ENCODE measurements around the gene SLC4A9.

SLC4A9 gene

GRCh38 chr5:140324617-140325241, 35.3 kb upstream of the SLC4A9 start:
- Histone ChIP-seq H3K79me1 (ENCODE audit: low read depth, low read length) (no peaks in the 10 kb centered on the region), H2AK5ac (ENCODE audit: low read depth, low read length) (no peak overlapping the region), H3K9me3 (replicated peaks in 1 of 2; ENCODE audit: control insufficient read depth in 2 of 2, insufficient read depth in 1 of 2, low read depth in 1 of 2, low read length in 2 of 2) (no peaks in the 10 kb centered on the region), H3K23ac (ENCODE audit: low read depth, low read length, poor library complexity) (no peak overlapping the region), H2AFZ (ENCODE audit: low read length) (peak overlapping the region; percentile 4), H2BK120ac (ENCODE audit: low read depth, low read length) (peak overlapping the region; percentile 30), H3K14ac (ENCODE audit: low read length) (no peak overlapping the region), H2BK15ac (ENCODE audit: low read length) (peak overlapping the region; percentile 11), H3K9ac (ENCODE audit: low read depth, low read length, poor library complexity) (no peak overlapping the region), H3K4ac (ENCODE audit: low read length) (no peak overlapping the region), H3K36me3 (replicated peaks in 1 of 2; ENCODE audit: control insufficient read depth in 2 of 2, insufficient read depth in 2 of 2, low read length in 2 of 2) (no peaks in the 10 kb centered on the region), H3K18ac (ENCODE audit: low read length) (no peak overlapping the region), H4K8ac (ENCODE audit: low read depth, low read length) (no peak overlapping the region), H4K91ac (ENCODE audit: low read depth, low read length, poor library complexity) (no peak overlapping the region), H3K4me1 (ENCODE audit: control insufficient read depth in 2 of 2, insufficient read depth in 1 of 2, low read depth in 1 of 2, low read length in 2 of 2) (peaks cover 22 to 36% of the 10 kb centered on the region in 2 donors), H2BK12ac (ENCODE audit: low read length) (no peak overlapping the region), H3K4me2 (ENCODE audit: insufficient read depth, low read length, poor library complexity, severe bottlenecking) (no peak overlapping the region), H3K27ac (replicated peaks; ENCODE audit: low read length) (no peak overlapping the region), H3K4me3 (ENCODE audit: low read length in 2 of 2) (no peak overlapping the region), H2BK5ac (ENCODE audit: low read length) (no peak overlapping the region), H3K27me3 (ENCODE audit: control insufficient read depth in 3 of 3, insufficient read depth in 3 of 3, low read depth in 1 of 3, low read length in 3 of 3) (no peaks in the 10 kb centered on the region)
- no peak for DNase-seq (ENCODE audit: low spot score)
- WGBS, 2 donors (ENCODE audit: extremely low coverage in 2 of 2, insufficient read length in 2 of 2, insufficient replicate concordance in 1 of 2): no CpG with 5 or more reads among the region's 1 CpG

GRCh38 chr5:140325486-140325885, 34.5 kb upstream of the SLC4A9 start:
- Histone ChIP-seq H3K27ac (replicated peaks; ENCODE audit: low read length) (no peak overlapping the region), H3K4ac (ENCODE audit: low read length) (no peak overlapping the region), H2AFZ (ENCODE audit: low read length) (no peak overlapping the region), H3K14ac (ENCODE audit: low read length) (no peak overlapping the region), H3K36me3 (replicated peaks in 1 of 2; ENCODE audit: control insufficient read depth in 2 of 2, insufficient read depth in 2 of 2, low read length in 2 of 2) (no peaks in the 10 kb centered on the region), H3K27me3 (ENCODE audit: control insufficient read depth in 3 of 3, insufficient read depth in 3 of 3, low read depth in 1 of 3, low read length in 3 of 3) (no peaks in the 10 kb centered on the region), H3K4me1 (ENCODE audit: control insufficient read depth in 2 of 2, insufficient read depth in 1 of 2, low read depth in 1 of 2, low read length in 2 of 2) (peaks cover 22 to 36% of the 10 kb centered on the region in 2 donors), H3K9ac (ENCODE audit: low read depth, low read length, poor library complexity) (no peak overlapping the region), H4K8ac (ENCODE audit: low read depth, low read length) (no peak overlapping the region), H3K23ac (ENCODE audit: low read depth, low read length, poor library complexity) (no peak overlapping the region), H3K4me3 (ENCODE audit: low read length in 2 of 2) (no peak overlapping the region), H3K9me3 (replicated peaks in 1 of 2; ENCODE audit: control insufficient read depth in 2 of 2, insufficient read depth in 1 of 2, low read depth in 1 of 2, low read length in 2 of 2) (no peaks in the 10 kb centered on the region), H2BK15ac (ENCODE audit: low read length) (no peak overlapping the region), H4K91ac (ENCODE audit: low read depth, low read length, poor library complexity) (no peak overlapping the region), H2BK120ac (ENCODE audit: low read depth, low read length) (no peak overlapping the region), H3K4me2 (ENCODE audit: insufficient read depth, low read length, poor library complexity, severe bottlenecking) (no peak overlapping the region), H3K79me1 (ENCODE audit: low read depth, low read length) (no peaks in the 10 kb centered on the region), H2AK5ac (ENCODE audit: low read depth, low read length) (no peak overlapping the region), H2BK12ac (ENCODE audit: low read length) (no peak overlapping the region), H3K18ac (ENCODE audit: low read length) (no peak overlapping the region), H2BK5ac (ENCODE audit: low read length) (no peak overlapping the region)
- WGBS, 2 donors (ENCODE audit: extremely low coverage in 2 of 2, insufficient read length in 2 of 2, insufficient replicate concordance in 1 of 2): no CpG with 5 or more reads among the region's 3 CpGs
- no peak for DNase-seq (ENCODE audit: low spot score)

- no peak overlapping the region for H3K4me2 ChIP-seq (ENCODE audit: insufficient read depth, low read length, poor library complexity, severe bottlenecking)
- H4K91ac ChIP-seq (ENCODE audit: low read depth, low read length, poor library complexity): no peak overlapping the region
- H3K36me3 ChIP-seq (replicated peaks in 1 of 2; ENCODE audit: control insufficient read depth in 2 of 2, insufficient read depth in 2 of 2, low read length in 2 of 2): peaks cover 0 to 2% of the 10 kb centered on the region in 2 donors
- no peak overlapping the region for H2BK12ac ChIP-seq (ENCODE audit: low read length)
- no peak overlapping the region for H3K23ac ChIP-seq (ENCODE audit: low read depth, low read length, poor library complexity)
- no peaks in the 10 kb centered on the region for H3K79me1 ChIP-seq (ENCODE audit: low read depth, low read length)
- no peak overlapping the region for H3K18ac ChIP-seq (ENCODE audit: low read length)
- no peak overlapping the region for H2AK5ac ChIP-seq (ENCODE audit: low read depth, low read length)
- no CpG with 5 or more reads among the region's 2 CpGs for WGBS, 2 donors (ENCODE audit: extremely low coverage in 2 of 2, insufficient read length in 2 of 2, insufficient replicate concordance in 1 of 2)
- H4K8ac ChIP-seq (ENCODE audit: low read depth, low read length): no peak overlapping the region
- no peaks in the 10 kb centered on the region for H3K9me3 ChIP-seq (replicated peaks in 1 of 2; ENCODE audit: control insufficient read depth in 2 of 2, insufficient read depth in 1 of 2, low read depth in 1 of 2, low read length in 2 of 2)
- no peaks in the 10 kb centered on the region for H3K27me3 ChIP-seq (ENCODE audit: control insufficient read depth in 3 of 3, insufficient read depth in 3 of 3, low read depth in 1 of 3, low read length in 3 of 3)
- H2BK15ac ChIP-seq (ENCODE audit: low read length): no peak overlapping the region
- H2BK5ac ChIP-seq (ENCODE audit: low read length): no peak overlapping the region
- H2AFZ ChIP-seq (ENCODE audit: low read length): peak overlapping the region; percentile 71
- H3K4me3 ChIP-seq (ENCODE audit: low read length in 2 of 2): no peak overlapping the region
- H3K4ac ChIP-seq (ENCODE audit: low read length): no peak overlapping the region
- no peak overlapping the region for H3K9ac ChIP-seq (ENCODE audit: low read depth, low read length, poor library complexity)
- peaks cover 22 to 36% of the 10 kb centered on the region in 2 donors for H3K4me1 ChIP-seq (ENCODE audit: control insufficient read depth in 2 of 2, insufficient read depth in 1 of 2, low read depth in 1 of 2, low read length in 2 of 2)
- no peak overlapping the region for H3K14ac ChIP-seq (ENCODE audit: low read length)
- H2BK120ac ChIP-seq (ENCODE audit: low read depth, low read length): no peak overlapping the region
- H3K27ac ChIP-seq (replicated peaks; ENCODE audit: low read length): peak overlapping the region; percentile 46
- peak; percentile 37 for DNase-seq (ENCODE audit: low spot score)
These were observed 32.4 kb upstream of the SLC4A9 start for GRCh38 chr5:140327589-140327988.

DNA sequence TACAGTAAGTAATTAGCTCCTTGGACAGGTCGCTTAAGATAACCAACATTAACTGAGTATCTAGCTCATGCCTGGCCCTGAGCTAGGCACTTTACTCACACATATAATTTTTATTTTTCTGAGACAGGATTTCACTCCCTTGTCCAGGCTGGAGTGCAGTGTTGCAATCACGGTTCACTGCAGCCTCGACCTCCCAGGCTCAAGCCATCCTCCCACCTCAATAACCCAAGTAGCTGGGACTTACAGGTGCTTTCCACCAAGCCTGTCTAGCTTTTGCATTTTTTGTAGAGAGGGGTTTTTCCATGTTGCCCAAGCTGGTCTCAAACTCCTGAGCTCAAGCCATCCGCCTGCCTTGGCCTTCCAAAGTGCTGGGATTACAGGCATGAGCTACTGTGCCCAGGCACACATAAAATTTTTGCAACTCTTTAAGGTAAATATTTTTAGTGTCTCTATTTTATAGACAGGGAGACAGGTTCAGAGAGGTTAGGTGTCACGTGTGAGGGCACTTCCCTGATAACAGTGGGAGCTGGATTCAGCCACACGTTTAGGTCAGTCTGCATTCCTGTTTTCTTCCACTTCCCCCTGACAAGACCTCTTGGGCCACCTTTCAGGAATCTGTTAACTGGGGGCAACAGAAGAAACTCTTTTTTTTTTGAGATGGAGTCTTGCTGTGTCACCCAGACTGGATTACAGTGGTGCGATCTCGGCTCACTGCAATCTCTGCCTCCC, 31.8 kb upstream of the SLC4A9 start:
- H3K27ac ChIP-seq (replicated peaks; ENCODE audit: low read length): peak overlapping the region; percentile 50
- no peak overlapping the region for H4K8ac ChIP-seq (ENCODE audit: low read depth, low read length)
- no peak overlapping the region for H4K91ac ChIP-seq (ENCODE audit: low read depth, low read length, poor library complexity)
- no peak overlapping the region for H3K23ac ChIP-seq (ENCODE audit: low read depth, low read length, poor library complexity)
- no peak overlapping the region for H3K4me2 ChIP-seq (ENCODE audit: insufficient read depth, low read length, poor library complexity, severe bottlenecking)
- no peaks in the 10 kb centered on the region for H3K27me3 ChIP-seq (ENCODE audit: control insufficient read depth in 3 of 3, insufficient read depth in 3 of 3, low read depth in 1 of 3, low read length in 3 of 3)
- no peak overlapping the region for H2AK5ac ChIP-seq (ENCODE audit: low read depth, low read length)
- no CpG with 5 or more reads among the region's 8 CpGs for WGBS, 2 donors (ENCODE audit: extremely low coverage in 2 of 2, insufficient read length in 2 of 2, insufficient replicate concordance in 1 of 2)
- H2BK5ac ChIP-seq (ENCODE audit: low read length): no peak overlapping the region
- no peak overlapping the region for H3K18ac ChIP-seq (ENCODE audit: low read length)
- H2BK12ac ChIP-seq (ENCODE audit: low read length): no peak overlapping the region
- H2BK120ac ChIP-seq (ENCODE audit: low read depth, low read length): no peak overlapping the region
- H2BK15ac ChIP-seq (ENCODE audit: low read length): no peak overlapping the region
- H3K4me1 ChIP-seq (ENCODE audit: control insufficient read depth in 2 of 2, insufficient read depth in 1 of 2, low read depth in 1 of 2, low read length in 2 of 2): peaks cover 19 to 31% of the 10 kb centered on the region in 2 donors
- no peak overlapping the region for H3K4me3 ChIP-seq (ENCODE audit: low read length in 2 of 2)
- DNase-seq (ENCODE audit: low spot score): no peak
- peak overlapping the region; percentile 71 for H3K4ac ChIP-seq (ENCODE audit: low read length)
- no peak overlapping the region for H3K9ac ChIP-seq (ENCODE audit: low read depth, low read length, poor library complexity)
- H2AFZ ChIP-seq (ENCODE audit: low read length): peak overlapping the region; percentile 71
- no peaks in the 10 kb centered on the region for H3K79me1 ChIP-seq (ENCODE audit: low read depth, low read length)
- H3K36me3 ChIP-seq (replicated peaks in 1 of 2; ENCODE audit: control insufficient read depth in 2 of 2, insufficient read depth in 2 of 2, low read length in 2 of 2): peaks cover 4% of the 10 kb centered on the region in 2 donors
- H3K9me3 ChIP-seq (replicated peaks in 1 of 2; ENCODE audit: control insufficient read depth in 2 of 2, insufficient read depth in 1 of 2, low read depth in 1 of 2, low read length in 2 of 2): no peaks in the 10 kb centered on the region
- no peak overlapping the region for H3K14ac ChIP-seq (ENCODE audit: low read length)

Data from neuronal stem cell (in vitro differentiated cells).